Mesendoderm (in vitro differentiated cells): ENCODE results near the gene GPR157. TPM values are rescaled to one million over a fixed set of nuclear protein-coding genes. Genes with fewer than 3 reads are reported as not detected.

Experiments used
- DNase-seq: peaks from one replicate; pipeline ENCODE4 v3.0.0; 2013
- H2AK5ac ChIP-seq: 2 replicates; pipeline ENCODE4 v1.6.1; 2013; ENCODE audit warnings: low read length, inconsistent platforms
- H2BK120ac ChIP-seq: 2 replicates; pipeline ENCODE4 v1.6.1; 2013; ENCODE audit warnings: low read depth, mild to moderate bottlenecking, low read length, moderate library complexity, mixed read lengths
- H2BK15ac ChIP-seq: replicated peaks from 2 replicates; pipeline ENCODE4 v1.6.1; 2013; ENCODE audit warnings: low read depth, mild to moderate bottlenecking, moderate library complexity
- H2BK5ac ChIP-seq: 2 replicates; pipeline ENCODE4 v1.6.1; 2013; ENCODE audit warnings: low read length, inconsistent platforms
- H3K18ac ChIP-seq: 2 replicates; pipeline ENCODE4 v1.6.1; 2013; ENCODE audit warnings: mild to moderate bottlenecking, low read length, mixed read lengths
- H3K23ac ChIP-seq: one replicate; pipeline ENCODE4 v1.6.1; 2013; ENCODE audit warnings: low read length
- H3K27ac ChIP-seq: 2 replicates; pipeline ENCODE4 v1.5.1; 2013; ENCODE audit warnings: low read depth, mild to moderate bottlenecking, inconsistent platforms, low read length, moderate library complexity
- H3K27me3 ChIP-seq: 2 replicates; pipeline ENCODE4 v1.6.1; 2013; ENCODE audit warnings: low read length, control low read depth, mild to moderate bottlenecking, inconsistent platforms; ENCODE audit not compliant: insufficient read depth, poor library complexity
- H3K36me3 ChIP-seq: 2 replicates; pipeline ENCODE4 v1.6.1; 2013; ENCODE audit warnings: low read length, inconsistent platforms; ENCODE audit not compliant: control insufficient read depth, insufficient read depth
- H3K4ac ChIP-seq: one replicate; pipeline ENCODE4 v1.6.1; 2013; ENCODE audit warnings: low read depth, mild to moderate bottlenecking, low read length, moderate library complexity
- H3K4me1 ChIP-seq: 2 replicates; pipeline ENCODE4 v1.6.1; 2013; ENCODE audit warnings: low read depth, low read length, inconsistent platforms; ENCODE audit not compliant: control insufficient read depth
- H3K4me2 ChIP-seq: 2 replicates; pipeline ENCODE4 v1.6.1; 2013; ENCODE audit warnings: low read length
- H3K4me3 ChIP-seq: 2 replicates; pipeline ENCODE4 v1.5.1; 2013; ENCODE audit warnings: mild to moderate bottlenecking, low read length
- H3K56ac ChIP-seq: one replicate; pipeline ENCODE4 v1.6.1; 2013; ENCODE audit warnings: low read length
- H3K79me1 ChIP-seq: 2 replicates; pipeline ENCODE4 v1.6.1; 2013; ENCODE audit warnings: low read length, inconsistent platforms
- H3K79me2 ChIP-seq: 2 replicates; pipeline ENCODE4 v1.6.1; 2013; ENCODE audit warnings: mild to moderate bottlenecking, low read length; ENCODE audit not compliant: control insufficient read depth, insufficient read depth
- H3K9ac ChIP-seq: 2 replicates; pipeline ENCODE4 v1.6.1; 2013; ENCODE audit warnings: low read length, inconsistent platforms
- H4K5ac ChIP-seq: one replicate; pipeline ENCODE4 v1.6.1; 2013; ENCODE audit warnings: low read length
- H4K8ac ChIP-seq: one replicate; pipeline ENCODE4 v1.6.1; 2013; ENCODE audit warnings: low read depth, mild to moderate bottlenecking, control low read depth, low read length, moderate library complexity
- WGBS: extraction: QIAGEN DNeasy Blood & Tissue Kit; methylation state at CpG from one replicate; pipeline ENCODE4 v1.1.7; 2013; ENCODE audit warnings: low lambda C conversion rate, missing lambda C conversion rate; ENCODE audit not compliant: insufficient coverage; ENCODE audit errors: extremely low coverage; 5-methylcytosine and 5-hydroxymethylcytosine counted together
- polyA plus RNA-seq, 2 experiments: library from polyadenylated mRNA; stranded (reverse); fragments of 200-250 nt; gene quantifications; one replicate each; pipeline ENCODE4 v1.2.3, GENCODE V29; 2013

Gene GPR157, protein sequence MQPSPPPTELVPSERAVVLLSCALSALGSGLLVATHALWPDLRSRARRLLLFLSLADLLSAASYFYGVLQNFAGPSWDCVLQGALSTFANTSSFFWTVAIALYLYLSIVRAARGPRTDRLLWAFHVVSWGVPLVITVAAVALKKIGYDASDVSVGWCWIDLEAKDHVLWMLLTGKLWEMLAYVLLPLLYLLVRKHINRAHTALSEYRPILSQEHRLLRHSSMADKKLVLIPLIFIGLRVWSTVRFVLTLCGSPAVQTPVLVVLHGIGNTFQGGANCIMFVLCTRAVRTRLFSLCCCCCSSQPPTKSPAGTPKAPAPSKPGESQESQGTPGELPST
- 4.4 TPM for polyA plus RNA-seq (2013, experiment 1 of 2)
- polyA plus RNA-seq (2013, experiment 2 of 2), result 1.2 TPM

DNA sequence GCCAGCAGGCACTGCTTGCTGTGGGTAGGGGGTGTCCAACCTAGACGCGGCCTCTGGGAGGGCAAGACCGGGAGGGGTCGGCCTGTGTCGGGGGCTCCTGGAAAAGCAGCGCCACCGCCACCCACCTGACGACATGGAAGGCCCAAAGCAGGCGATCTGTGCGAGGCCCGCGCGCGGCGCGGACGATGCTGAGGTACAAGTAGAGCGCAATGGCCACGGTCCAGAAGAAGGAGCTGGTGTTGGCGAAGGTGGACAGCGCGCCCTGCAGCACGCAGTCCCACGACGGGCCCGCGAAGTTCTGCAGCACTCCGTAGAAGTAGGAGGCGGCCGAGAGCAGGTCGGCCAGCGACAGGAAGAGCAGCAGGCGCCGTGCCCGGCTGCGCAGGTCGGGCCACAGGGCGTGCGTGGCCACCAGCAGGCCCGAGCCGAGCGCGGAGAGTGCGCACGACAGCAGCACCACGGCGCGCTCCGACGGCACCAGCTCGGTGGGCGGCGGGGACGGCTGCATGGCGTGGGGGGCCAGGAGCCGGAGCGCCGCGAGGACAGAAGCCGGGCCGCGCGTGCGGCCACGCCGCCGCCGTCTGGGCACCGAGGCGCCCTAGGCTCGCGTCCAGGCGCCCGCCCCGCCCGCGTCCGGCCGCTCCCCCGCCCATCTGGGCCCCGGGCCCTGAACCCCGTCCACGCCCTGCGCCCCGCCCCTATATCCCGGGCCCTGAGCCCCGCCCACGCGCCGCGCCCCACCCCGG is at the start of gene GPR157:
TSS of gene GPR157 (minus strand) at position 583 of the 746 bp plus-strand sequence. CDS start at position 508, 75 bp downstream.
- no peak within 1 kb of the TSS for H2BK15ac ChIP-seq
- peak within 1 kb of the TSS; percentile 49 for H3K9ac ChIP-seq
- H3K23ac ChIP-seq, result peak within 1 kb of the TSS; percentile 59
- no peak within 1 kb of the TSS for H3K18ac ChIP-seq
- WGBS, result no CpG with 5 or more reads among the region's 92 CpGs
- no peak within 1 kb of the TSS for H4K5ac ChIP-seq
- no peak within 1 kb of the TSS for H2BK120ac ChIP-seq
- H3K4me2 ChIP-seq, result peak within 1 kb of the TSS; percentile 30
- no peaks in the 10 kb centered on the region for H3K27me3 ChIP-seq
- H3K79me2 ChIP-seq, result no peaks in the 10 kb centered on the region
- no peaks in the 10 kb centered on the region for H3K79me1 ChIP-seq
- no peak within 1 kb of the TSS for H4K8ac ChIP-seq
- no peaks in the 10 kb centered on the region for H3K36me3 ChIP-seq
- peak within 1 kb of the TSS; percentile 49 for H3K4me3 ChIP-seq
- peak within 1 kb of the TSS; percentile 60 for H3K4ac ChIP-seq
- peak within 1 kb of the TSS; percentile 91 for H3K56ac ChIP-seq
- H3K27ac ChIP-seq, result no peak within 1 kb of the TSS
- no peak within 1 kb of the TSS for H2BK5ac ChIP-seq
- no peaks in the 10 kb centered on the region for H3K4me1 ChIP-seq
- DNase-seq, result peak; percentile 71
- H2AK5ac ChIP-seq, result no peak within 1 kb of the TSS

GRCh38 chr1:9174762-9175161 is 45.9 kb upstream of the GPR157 start:
- H3K27ac ChIP-seq, result no peak overlapping the region
- H3K9ac ChIP-seq, result no peak overlapping the region
- no peak overlapping the region for H3K4me3 ChIP-seq
- H3K36me3 ChIP-seq, result no peaks in the 10 kb centered on the region
- H2AK5ac ChIP-seq, result no peak overlapping the region
- H2BK15ac ChIP-seq, result no peak overlapping the region
- H3K18ac ChIP-seq, result no peak overlapping the region
- H2BK5ac ChIP-seq, result no peak overlapping the region
- H3K4me1 ChIP-seq, result no peaks in the 10 kb centered on the region
- no peak overlapping the region for H3K23ac ChIP-seq
- no peaks in the 10 kb centered on the region for H3K79me1 ChIP-seq
- H3K4me2 ChIP-seq, result no peak overlapping the region
- WGBS, result no CpG with 5 or more reads among the region's 10 CpGs
- H2BK120ac ChIP-seq, result no peak overlapping the region
- H4K8ac ChIP-seq, result no peak overlapping the region
- H3K4ac ChIP-seq, result no peak overlapping the region
- H4K5ac ChIP-seq, result no peak overlapping the region
- DNase-seq, result no peak
- no peaks in the 10 kb centered on the region for H3K79me2 ChIP-seq
- H3K56ac ChIP-seq, result no peak overlapping the region
- H3K27me3 ChIP-seq, result no peaks in the 10 kb centered on the region

- Histone ChIP-seq H4K8ac (no peak overlapping the region), H2BK5ac (no peak overlapping the region), H3K23ac (no peak overlapping the region), H3K9ac (no peak overlapping the region), H3K4me2 (no peak overlapping the region), H3K27ac (no peak overlapping the region), H3K4me3 (no peak overlapping the region), H3K27me3 (no peaks in the 10 kb centered on the region), H2BK15ac (no peak overlapping the region), H2AK5ac (no peak overlapping the region), H3K18ac (no peak overlapping the region), H2BK120ac (no peak overlapping the region), H4K5ac (no peak overlapping the region), H3K4ac (no peak overlapping the region), H3K79me2 (no peaks in the 10 kb centered on the region), H3K36me3 (no peaks in the 10 kb centered on the region), H3K79me1 (no peaks in the 10 kb centered on the region), H3K56ac (no peak overlapping the region), H3K4me1 (no peaks in the 10 kb centered on the region)
- DNase-seq, result no peak
- no CpG with 5 or more reads among the region's 4 CpGs for WGBS
These were observed 45.3 kb upstream of the GPR157 start for GRCh38 chr1:9174243-9174642.

GRCh38 chr1:9169601-9170137 is 40.8 kb upstream of the GPR157 start:
- Histone ChIP-seq H3K4me2 (no peak overlapping the region), H4K5ac (no peak overlapping the region), H2AK5ac (no peak overlapping the region), H2BK5ac (no peak overlapping the region), H3K36me3 (no peaks in the 10 kb centered on the region), H3K27me3 (no peaks in the 10 kb centered on the region), H2BK15ac (no peak overlapping the region), H3K79me2 (no peaks in the 10 kb centered on the region), H3K18ac (no peak overlapping the region), H2BK120ac (no peak overlapping the region), H3K4ac (no peak overlapping the region), H3K27ac (no peak overlapping the region), H3K4me1 (peaks cover 3% of the 10 kb centered on the region), H3K56ac (no peak overlapping the region), H3K23ac (no peak overlapping the region), H3K4me3 (no peak overlapping the region), H3K9ac (no peak overlapping the region), H4K8ac (no peak overlapping the region), H3K79me1 (no peaks in the 10 kb centered on the region)
- no CpG with 5 or more reads among the region's 10 CpGs for WGBS
- DNase-seq, result no peak

- DNase-seq, result no peak
- Histone ChIP-seq H3K36me3 (no peaks in the 10 kb centered on the region), H4K5ac (no peak overlapping the region), H3K23ac (no peak overlapping the region), H3K27ac (no peak overlapping the region), H2BK5ac (no peak overlapping the region), H3K4me2 (no peak overlapping the region), H2BK15ac (no peak overlapping the region), H3K79me2 (no peaks in the 10 kb centered on the region), H3K4ac (no peak overlapping the region), H4K8ac (no peak overlapping the region), H3K4me3 (no peak overlapping the region), H2BK120ac (no peak overlapping the region), H3K79me1 (no peaks in the 10 kb centered on the region), H3K18ac (no peak overlapping the region), H2AK5ac (no peak overlapping the region), H3K27me3 (no peaks in the 10 kb centered on the region), H3K56ac (no peak overlapping the region), H3K9ac (no peak overlapping the region), H3K4me1 (peaks cover 3% of the 10 kb centered on the region)
- WGBS, result no CpG with 5 or more reads among the region's 2 CpGs
These were observed 38.7 kb upstream of the GPR157 start for GRCh38 chr1:9167638-9168037.
